SIG-M5 treated with dmso at 0.1 percent for 504 hours (cell line): ENCODE measurements around the gene SNTG2.
"Not testable (repeated sequence)": the region's sequence is repeated elsewhere in the genome, so short reads cannot be mapped to it uniquely, and the experiment has no call there.

Source experiments
- DNase-seq: peaks from one replicate; lab custom pipeline; 2025; ENCODE audit not compliant: unreplicated experiment; lab: John Stamatoyannopoulos, UW

The SNTG2 gene

DNA sequence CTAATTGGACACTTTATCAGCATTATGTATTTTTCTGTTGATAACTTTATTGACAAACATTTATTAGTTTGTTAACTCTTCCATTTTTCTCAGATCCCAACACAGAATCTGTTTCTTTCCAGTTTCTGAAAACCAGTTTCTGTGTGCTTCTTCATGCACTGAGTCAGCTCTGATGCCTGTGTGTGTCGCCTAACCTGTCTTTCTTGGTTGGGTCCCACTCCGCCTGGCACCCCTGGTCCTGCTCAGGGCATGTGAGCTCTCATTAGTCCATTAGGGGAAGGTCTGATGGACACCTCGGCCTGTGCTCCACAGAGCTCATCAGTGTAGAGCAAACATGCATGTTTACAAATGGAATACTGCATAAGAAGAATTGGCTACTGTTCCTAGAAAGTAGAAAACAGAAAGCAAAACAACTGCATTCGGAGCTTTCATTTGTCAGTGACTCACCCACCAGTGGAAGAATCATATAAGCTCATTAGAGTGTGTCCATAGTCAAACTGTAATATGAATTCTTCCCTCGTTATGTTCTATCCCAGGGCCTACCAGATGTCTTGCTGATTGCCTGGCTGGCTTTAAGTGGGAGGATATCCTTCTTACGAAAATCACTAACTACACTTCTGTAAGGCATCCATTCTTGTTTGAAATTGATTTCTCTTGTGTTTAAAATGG lies 137.7 kb downstream of the SNTG2 start:
- no peak for DNase-seq

DNA sequence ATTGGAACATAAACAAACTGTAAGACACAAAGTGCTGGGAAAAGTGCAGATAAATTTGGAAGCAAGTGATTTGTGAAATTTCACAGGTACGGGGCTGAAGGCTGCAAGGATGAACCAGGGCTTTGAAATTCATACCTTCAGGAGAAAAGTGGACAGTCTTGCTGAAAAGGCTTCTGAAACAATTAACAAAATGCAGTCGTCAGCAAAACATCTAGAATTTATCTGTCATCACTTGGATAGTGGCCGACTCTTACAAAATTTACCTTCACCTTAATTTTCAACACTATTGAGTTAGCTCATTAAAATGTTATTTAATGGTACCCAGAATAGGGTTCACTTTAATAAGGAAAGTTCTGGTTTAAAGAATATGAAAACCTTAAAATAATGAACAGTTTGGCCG lies 138.3 kb downstream of the SNTG2 start:
- no peak for DNase-seq

DNA sequence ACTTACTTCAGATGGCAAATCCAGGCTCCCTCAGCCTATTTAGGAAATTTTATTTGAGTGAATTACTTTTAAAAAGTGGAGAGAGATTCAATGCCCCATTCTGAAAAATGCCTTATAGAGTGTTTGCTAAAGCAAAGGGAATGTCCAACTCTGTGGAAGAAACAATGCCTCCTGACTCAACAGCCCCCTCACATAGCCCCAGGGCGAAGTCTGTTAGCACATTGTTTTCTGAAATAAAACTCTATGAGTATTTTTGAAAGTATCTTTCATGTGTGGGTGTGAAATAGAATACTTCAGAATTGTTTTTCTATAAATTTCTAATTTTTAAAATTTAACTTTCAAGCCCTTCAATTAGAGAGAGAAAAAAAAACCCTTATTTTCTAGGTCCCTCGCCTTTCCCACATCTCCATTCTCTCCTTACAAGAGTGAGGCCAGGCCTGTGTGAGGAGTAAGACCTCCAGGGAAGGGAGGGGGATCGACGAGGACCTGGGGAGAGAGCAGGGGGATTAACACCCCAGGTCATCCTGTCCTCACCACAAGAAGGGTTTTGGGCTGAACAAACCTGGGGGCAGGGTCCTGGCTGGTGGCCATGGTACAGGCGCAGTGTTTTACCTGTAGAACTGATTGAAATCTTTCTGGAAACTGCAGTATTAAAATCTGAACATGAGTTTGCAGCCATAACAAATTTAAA lies 141.4 kb downstream of the SNTG2 start:
- DNase-seq, result no peak

DNA sequence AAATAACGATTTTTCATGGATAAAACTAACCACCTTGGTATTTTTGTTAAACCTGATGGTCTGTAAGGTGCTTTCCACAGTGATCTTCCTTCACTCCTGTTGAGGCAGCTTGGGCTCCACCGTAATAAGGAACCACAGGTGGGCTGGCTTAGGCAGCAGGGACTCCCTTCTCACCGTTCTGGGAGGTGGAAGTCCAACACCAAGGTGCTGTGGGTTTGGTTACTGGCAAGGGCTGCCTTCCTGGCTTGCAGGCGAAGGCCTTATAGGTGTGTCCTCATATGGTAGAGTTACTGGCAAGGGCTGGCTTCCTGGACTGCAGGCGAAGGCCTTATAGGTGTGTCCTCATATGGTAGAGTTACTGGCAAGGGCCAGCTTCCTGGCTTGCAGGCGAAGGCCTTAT lies 143.0 kb downstream of the SNTG2 start:
- not testable (repeated sequence) for DNase-seq

DNA sequence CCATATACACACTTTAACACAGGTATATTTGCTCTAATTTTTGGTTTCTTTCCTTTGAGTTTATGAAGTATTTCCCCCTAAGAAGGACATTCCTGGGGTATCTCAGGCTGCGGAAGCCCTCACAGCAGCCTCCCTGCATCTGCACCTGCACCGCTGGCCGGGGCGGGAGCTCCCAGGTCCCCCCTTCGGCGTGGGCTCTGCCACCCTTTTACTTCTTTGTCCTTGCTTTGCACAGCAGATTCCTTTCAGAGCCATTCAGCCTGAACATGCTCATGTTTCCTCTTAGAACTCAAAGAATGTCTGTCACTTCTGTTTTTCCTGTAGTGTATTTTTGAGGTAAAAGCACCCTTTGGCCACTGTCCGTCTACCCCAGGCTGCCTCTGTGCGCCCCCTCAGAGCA lies 146.5 kb downstream of the SNTG2 start:
- no peak for DNase-seq

DNA sequence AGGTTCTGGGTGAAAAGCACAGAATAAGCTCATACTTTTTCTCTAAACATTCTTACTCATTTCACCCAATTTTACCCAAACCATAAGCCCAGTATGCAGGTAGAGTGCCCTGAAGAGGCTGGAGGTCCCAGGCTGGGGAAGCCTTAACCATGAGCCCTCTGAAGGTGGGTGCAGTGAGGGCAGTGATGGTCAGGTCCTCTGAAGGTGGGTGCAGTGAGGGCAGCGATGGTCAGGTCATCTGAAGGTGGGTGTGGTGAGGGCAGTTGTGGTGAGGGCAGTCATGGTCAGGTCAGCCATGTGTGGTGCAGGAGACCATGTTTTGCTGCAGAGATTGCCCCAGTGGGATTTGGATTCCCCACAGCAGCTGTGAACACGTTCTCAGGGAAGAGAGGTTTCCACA lies 148.8 kb downstream of the SNTG2 start:
- no peak for DNase-seq

DNA sequence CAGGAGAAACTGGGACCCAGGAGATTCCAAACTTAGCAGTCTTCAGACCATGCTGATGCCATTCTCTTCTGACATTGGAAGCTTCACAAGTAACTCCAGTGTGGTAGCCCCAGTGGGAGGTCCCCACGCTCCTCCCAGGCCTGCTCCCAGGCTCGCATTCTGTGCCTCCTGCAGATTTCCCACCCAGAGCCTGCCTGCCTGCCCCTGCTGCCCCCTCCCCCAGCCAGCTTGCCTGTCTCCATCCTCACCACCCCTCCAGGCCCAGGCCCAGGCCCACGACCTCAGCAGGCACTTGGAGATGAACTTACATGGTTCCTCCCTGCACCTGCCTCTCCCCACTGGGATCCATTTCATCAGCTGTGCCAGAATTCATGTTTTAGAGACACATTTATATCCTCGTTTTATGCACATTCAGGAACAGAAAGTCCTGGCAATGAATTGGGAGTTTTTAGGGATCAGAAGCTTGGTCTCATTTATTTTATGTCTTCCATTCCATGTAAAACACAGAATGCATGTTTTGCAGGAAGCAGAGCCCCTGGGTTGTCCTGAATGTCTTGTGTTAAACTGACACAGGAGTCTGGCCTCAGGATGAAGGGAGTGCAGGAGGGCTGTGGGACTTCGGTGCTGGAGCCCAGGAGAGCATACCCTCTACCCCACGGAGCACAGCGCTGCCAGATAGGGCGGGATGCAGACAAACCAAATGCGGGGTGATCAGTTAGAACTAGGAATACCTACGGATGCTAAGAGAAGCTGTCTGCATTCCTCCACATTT lies 150.5 kb downstream of the SNTG2 start:
- no peak for DNase-seq

DNA sequence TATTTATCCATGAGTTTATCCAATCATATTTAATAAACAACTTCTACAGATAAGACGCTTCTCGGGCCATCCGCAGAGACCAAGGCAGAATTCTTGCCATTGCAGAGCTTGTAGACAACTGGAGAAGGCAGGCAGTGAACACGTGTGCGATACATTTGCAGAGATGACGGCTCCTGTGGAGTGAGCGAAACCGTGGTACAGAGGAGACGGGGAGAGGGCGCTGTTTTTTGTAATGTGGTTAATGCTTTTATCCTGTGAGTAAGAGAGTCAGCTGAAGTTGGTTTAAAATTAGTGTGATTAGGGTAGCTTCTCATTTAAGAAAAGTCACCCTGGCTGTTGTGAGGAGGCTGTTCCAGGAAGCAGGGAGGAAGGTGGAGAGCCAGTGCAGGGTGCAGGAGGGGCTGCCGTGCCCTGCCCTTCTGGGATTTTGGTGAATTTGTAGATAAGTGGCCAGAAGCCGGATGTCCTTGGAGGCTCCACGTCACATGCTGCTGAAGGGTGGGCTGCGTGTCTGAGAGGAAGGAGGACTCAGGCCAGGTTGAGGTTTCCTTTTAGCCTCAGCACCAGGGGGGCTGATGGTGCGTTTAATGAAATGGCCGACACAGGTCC lies 151.4 kb downstream of the SNTG2 start:
- DNase-seq, result no peak

DNA sequence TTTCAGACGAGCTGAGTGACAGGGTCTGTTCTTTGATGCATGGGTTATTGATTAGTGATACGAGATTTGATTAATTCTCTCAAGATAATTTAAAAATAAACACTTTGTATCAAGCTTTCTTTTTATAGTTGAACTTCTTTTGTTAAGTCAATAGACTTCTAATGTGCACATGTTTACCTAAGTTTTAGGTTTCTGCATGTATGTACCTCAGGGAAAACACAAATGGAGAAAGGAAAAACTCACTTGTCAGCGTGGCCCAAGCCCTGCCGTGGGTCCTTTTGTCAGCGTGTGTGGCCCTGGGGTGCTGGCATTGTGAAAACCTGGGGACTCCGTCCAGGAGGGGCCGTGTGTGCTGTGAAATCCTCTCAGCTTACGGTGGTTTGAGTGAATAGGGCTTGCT lies 153.7 kb downstream of the SNTG2 start:
- DNase-seq, result no peak

DNA sequence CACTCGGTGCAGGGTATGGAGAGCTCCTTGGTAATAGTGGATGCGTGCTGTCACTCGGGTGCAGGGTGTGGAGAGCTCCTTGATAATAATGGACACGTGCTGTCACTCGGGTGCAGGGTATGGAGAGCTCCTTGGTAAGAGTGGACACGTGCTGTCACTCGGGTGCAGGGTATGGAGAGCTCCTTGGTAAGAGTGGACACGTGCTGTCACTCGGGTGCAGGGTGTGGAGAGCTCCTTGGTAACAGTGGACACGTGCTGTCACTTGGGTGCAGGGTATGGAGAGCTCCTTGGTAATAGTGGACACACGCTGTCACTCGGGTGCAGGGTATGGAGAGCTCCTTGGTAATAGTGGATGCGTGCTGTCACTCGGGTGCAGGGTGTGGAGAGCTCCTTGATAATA lies 155.7 kb downstream of the SNTG2 start:
- DNase-seq, result not testable (repeated sequence)

DNA sequence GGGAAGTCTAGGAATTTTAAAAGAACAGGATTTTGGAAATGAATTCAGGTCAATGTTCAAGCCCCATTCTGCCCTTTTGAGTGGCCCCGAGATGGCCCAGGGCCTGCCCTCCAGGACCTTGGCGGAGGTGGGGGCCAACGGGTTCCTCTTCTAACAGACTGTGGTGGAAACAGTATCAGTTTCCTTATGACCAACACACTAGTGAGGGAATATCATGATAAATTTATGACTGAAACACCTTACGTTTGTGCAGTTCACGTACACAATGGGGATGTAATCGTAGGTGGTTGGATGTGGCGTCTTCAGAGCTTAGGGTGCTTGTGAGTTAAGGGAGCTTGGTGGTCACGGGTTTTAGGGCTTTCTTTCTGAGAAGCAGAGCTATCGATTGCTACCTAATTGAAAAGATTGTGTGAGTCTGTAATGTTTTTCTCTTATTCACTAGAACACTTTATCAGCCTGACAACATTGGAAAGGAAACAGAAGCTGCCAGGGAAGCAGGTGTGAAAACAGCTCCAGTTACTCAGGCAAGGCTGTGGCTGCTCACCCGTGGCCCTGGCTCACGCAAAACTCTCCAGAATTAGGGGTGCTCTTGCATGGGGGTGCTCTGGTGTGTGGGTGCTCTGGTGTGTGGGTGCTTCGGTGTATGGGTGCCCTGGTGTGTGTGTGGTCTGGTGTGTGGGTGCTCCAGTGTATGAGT lies 165.3 kb downstream of the SNTG2 start:
- no peak for DNase-seq

DNA sequence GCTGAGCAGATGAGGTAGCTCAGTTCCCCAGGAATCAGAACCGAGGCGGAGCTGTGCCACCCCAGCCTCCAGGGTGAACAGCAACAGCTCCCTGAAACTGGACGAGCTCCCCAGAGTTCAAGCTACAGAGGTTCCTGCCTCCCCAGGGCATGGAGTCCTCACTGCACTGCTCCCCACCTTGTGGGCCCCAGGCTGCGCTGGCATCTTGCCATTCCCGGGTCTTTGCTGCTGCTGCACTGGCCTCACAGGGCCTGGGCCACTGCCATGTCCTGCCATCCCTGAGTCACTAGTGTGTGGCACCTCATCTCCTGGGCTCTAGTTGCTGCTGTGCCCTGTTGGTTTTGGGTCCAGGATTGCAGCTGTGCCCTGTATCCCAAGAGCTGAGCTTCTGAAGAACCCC lies 166.9 kb downstream of the SNTG2 start:
- DNase-seq, result no peak

DNA sequence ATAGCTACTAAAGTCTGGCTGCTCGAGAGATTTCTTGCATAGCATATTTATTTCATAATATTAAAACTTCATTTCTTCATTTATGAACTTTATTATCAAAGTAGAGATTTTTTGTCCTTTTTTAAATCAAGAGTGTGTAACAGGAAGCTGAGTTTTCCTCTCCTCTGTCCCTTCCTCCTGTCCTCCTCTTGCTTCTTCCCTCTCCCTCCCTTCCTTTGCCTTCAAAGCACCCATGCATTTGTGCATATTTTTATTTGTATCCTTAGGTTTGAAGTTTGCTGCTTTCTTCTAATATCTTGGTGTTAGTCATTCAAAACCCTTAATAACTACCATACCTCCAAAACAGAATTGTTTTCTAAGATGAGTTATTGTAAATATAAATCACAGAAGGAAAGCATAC lies 174.6 kb downstream of the SNTG2 start:
- DNase-seq, result no peak

DNA sequence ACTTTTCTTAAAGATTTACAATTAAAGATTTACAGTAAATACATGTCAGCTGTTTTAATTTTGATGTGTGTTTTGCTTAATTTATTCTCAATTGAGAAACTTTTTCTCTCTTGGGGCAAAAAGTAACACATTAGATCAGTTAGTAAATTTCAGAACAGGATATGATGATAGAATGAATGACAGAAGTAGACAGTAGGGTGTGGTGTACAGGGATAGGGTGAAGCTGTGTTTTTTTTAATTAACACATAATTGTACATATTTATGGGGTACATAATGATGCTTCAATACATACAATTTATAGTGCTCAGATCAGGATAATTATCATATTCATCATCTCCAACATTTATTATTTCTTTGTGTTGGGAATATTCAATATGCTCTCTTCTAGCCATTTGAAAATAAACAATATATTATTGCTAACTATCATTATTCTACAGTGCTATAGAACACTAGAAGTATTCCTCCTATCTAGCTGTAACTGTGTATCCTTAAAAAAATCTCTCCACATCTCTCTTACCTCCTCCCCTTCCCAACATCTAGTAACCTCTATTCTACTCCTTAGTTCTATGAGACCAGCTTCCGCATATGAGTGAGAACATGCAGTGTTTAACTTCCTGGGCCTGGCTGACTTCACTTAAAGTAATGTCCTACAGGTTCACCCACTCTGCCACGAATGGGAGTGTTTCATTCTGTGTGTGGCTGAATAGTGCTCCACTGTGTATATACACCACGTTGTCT lies 175.2 kb downstream of the SNTG2 start:
- no peak for DNase-seq

DNA sequence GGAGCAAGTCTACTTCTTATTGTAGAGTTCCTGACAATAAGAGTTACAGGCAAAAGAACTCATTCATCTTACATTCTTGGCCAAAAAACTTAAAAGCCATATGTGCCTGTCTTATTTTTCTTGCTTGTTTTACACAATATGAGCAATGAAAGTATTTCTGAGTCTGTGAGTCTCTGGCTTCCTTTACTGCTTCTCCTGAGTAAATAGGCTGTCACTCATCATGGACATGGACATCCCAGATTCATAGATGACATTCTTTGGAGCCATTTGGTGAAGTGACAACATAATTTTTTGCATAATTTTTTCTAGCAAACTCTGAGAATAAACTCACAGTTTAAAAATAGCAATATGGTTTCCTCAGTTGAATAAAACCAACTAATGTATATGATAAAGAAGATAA lies 179.3 kb downstream of the SNTG2 start:
- no peak for DNase-seq

DNA sequence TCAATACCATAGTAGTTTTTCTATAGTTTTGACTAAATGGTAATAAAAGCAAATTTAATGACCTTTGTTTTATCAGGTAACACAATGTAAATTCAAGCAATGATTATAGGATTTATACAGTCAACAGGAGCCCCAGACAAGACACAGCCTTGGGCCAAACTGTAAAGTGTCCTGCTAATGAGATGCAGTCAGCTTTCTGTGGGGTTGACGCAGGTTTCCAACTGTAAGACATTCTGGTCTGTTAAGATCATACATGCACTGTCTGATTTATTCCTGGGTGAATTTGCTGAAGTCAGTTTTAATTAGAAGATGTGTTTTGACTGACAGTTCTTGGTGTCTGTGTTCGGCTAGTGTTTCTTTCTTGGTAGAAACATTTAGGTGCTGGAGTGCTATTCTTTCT lies 180.3 kb downstream of the SNTG2 start:
- DNase-seq, result no peak

DNA sequence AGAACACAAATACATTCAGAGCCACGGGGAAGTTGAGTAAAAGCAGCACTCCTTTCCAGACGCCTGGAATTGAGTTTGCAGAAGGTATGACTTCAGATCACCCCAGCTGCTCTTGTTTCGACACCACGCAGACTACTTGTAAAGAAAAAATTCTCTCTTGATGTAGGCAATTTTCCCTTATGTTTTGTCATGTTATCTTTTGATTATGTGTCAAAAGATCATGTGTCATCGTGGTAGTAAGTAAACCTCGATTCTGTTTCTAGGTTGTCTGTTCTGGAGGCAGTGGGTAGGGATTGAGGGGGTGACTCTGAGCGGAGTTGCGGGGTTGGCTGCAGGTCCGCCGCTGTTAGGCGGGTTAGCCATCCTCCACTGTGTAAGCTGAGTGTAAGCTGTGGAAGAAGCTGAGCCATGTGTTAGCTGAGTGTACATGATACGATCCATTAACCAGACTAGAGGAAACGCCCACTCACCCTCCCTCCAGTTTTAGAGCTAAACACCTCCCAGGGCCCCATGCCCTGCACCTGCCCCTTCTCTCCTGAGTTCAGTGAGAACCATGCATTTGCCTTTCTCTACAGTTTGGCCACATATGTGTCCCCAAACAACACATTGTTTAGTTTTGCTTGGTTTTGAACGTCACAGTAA lies 181.8 kb downstream of the SNTG2 start:
- DNase-seq, result no peak

DNA sequence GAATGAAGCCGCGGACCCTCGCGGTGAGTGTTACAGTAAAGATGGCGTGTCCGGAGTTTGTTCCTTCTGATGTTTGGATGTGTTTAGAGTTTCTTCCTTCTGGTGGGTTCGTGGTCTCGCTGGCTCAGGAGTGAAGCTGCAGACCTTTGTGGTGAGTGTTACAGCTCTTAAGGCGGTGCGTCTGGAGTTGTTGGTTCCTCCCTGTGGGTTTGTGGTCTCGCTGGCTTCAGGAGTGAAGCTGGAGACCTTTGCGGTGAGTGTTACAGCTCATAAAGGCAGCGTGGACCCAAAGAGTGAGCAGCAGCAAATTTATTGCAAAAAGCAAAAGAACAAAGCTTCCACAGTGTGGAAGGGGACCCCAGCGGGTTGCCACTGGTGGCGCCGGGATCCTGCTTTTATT lies 183.2 kb downstream of the SNTG2 start:
- DNase-seq, result not testable (repeated sequence)

DNA sequence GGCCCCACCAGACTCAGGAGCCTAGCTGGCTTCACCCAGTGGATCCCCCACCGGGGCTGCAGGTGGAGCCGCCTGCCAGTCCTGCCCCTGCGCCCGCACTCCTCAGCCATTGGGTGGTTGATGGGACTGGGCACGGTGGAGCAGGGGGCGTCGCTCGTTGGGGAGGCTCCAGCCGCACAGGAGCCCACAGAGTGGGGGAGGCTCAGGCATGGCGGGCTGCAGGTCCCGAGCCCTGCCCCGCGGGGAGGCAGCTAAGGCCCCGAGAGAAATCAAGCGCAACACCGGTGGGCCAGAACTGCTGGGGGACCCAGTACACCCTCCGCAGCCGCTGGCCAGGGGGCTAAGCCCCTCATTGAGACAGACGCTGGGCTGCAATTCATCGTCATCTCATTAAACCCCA lies 184.0 kb downstream of the SNTG2 start:
- no peak for DNase-seq

DNA sequence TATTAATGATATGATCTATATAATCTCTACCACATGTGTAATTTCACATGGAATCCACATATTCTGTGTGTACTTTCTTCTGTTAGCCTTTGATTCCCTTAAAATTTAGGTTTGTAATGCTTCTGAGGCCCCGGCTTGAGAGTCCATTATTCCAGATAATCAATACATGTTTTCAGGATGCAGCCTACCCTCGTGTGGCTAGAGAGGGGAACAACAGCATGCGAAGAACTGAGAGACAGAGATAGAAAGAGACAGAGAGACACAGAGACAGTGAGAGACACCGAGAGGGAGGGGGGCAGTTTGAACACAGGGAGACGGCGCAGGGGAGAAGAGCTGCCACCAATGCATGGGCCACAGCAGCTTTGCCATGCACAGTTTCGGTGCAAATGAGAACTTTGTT lies 185.4 kb downstream of the SNTG2 start:
- DNase-seq, result no peak
